GM04503 (cell line): ENCODE measurements around the gene FAM78A.
A peak's percentile ranks its signal among the peaks of the same experiment; 100 is the strongest.

ENCODE experiments used
- DNase-seq: peaks from one replicate; pipeline ENCODE4 v3.0.0-alpha.2; 2012; ENCODE audit warnings: low read depth

FAM78A gene

DNA sequence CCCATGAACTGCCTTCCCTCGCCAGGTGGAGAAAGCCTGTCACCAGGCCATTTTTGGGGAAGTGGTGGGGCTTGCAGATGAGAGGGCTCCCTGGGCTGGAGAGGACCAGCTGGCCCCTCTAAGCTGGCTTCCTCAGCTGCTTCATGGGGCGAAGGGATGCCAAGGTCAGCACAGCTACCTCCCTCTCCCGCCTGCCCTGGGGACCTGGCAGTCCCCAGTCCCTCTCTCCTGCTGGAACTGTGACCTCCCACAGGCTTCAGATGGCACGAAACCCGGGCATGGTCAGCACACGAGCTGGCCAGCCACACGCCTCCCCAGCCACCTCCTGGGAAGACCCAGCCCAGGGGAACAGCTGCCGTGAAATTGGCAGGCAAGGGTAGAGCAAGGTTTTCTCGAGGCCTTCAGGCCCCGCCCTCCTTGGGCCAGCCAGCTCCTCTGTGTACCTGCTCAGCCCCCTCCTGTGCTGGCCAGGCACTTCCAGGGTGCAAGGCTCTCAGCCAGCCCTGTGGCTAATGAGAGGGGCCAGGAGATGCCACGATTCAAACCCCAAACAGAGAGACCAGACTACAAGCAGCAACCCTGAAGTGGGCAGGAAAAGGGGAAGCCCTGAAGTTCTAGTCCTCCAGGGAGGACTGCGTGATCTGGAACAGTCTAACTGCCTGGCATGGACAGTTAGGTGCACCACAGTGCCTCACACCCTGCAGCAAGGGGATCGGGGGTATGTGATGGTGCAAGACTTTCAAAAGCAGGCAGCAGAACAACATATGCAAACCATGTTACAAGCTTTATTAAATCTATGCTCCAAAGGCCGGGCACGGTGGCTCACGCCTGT lies 26.1 kb upstream of the FAM78A start:
- no peak for DNase-seq

DNA sequence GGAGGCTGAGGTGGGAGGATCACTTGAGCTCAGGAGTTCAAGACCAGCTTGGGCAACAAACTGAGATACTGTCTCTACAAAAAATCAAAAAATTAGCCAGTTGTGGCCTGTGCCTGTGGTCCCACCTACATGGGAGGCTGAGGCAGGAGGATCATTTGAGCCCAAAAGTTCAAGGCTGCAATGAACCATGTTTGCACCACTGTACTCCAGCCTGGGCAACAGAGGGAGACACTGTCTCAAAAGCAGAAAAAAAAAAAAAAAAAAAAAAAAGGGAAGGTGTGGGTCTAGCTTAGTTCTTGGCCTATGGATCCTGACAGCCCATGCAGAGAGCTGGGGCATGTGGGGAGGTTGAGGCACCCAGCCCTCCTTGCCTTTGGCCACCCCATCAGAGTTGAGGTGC lies 24.1 kb upstream of the FAM78A start:
- DNase-seq = no peak

DNA sequence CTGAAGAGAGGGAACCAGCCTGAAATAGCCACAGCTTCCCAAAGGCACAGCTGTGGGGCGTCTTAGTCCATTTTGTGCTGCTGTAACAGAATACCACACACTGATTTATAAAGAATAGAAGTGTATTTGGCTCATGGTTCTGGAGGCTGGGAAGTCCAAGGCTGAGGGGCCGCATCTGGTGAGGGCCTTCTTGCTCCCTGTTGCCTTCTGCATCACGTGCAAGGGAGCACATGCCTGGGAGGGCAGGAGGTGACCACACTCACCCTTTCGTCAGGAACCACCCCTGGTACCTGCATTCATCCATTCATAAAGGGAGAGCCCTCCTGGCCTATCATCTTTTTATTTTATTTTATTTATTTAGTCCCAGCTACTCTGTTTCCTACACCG lies 23.6 kb upstream of the FAM78A start:
- no peak for DNase-seq

DNA sequence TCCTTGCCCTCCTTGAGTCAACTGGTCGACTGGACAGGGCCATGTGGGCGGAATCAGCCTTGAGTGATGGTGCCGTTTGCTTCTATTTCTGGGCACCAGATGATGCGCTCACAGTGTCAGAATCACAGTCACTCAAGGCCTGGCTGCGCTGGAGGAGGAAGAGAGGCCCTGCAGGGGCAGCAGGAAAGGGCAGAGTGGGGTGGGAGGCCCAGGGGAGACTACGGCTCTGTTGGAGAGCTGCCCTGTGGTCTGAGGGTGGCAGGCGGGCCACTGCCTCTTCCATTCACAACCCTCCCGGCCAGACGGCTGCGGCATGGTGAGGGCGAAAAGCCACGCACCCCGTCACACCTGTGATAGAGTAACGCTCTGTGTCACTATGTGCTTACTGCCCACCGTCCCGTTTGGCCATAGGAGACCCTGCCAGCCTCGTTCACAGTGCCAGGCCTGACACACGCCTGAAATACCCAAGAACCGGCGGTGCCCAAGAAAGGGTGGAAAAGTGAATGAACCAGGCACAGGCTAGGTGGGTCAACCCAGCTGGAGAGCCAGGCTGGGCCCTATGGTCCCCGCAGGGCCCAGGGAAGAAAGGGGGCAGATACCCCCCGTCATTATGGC lies 23.1 kb upstream of the FAM78A start:
- DNase-seq = no peak

DNA sequence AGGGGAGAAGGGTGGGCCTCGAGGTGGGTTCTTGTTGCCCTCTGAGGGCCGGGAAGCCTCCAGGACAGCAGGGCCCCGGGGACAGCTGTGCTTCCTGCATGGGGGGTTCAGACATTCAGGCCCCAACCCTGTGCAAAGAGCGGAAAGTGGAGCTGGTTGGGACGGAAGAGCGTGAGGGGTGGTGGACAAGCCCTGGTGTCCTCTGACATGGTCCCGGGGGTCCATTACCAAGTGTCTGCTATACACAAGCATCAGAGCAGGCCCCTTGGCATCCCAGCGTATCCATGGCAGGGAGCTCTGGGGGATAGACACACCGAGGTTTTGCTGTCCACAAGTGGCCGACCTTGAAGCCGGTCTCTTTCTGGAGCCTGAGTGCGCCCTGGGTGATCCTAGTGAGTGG lies 22.5 kb upstream of the FAM78A start:
- no peak for DNase-seq

DNA sequence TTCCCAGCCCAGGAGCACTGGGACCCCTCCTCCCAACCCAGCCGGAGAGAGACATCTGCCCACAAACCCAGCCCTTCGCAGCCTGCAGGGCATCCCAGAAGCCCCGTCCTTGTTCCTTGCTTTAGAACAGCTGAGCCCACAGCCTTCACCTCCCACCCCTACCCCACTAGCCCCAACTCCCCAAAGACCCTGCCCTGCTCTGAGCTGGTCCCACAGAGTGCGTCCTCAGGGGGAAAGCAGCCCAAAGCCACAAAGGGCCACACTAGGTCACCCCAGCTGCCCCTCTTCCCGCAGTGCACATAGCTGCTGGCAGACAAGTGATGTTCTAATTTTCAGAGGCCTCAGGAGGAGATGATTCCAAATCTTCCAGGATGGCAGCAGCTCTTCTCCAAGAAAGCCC lies 22.0 kb upstream of the FAM78A start:
- DNase-seq = no peak

DNA sequence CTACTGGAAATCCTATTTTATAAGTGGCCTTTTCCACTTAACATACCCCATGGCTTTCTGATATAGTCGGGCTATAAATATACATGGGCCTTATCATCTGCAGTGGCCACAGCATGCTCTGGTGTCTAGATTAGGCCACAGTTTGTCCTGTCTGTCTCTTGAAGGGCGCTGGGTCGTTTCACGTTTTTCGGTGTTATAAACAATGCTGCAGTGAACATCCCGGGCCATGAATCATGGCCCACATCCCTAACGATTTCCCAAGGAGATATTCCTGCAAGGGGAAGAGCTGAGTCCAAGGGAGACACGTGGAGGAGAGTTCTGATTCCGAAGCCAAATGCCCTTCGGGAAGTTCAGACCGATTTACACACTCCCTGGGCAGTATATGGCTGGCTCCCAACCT lies 21.6 kb upstream of the FAM78A start:
- DNase-seq = no peak

DNA sequence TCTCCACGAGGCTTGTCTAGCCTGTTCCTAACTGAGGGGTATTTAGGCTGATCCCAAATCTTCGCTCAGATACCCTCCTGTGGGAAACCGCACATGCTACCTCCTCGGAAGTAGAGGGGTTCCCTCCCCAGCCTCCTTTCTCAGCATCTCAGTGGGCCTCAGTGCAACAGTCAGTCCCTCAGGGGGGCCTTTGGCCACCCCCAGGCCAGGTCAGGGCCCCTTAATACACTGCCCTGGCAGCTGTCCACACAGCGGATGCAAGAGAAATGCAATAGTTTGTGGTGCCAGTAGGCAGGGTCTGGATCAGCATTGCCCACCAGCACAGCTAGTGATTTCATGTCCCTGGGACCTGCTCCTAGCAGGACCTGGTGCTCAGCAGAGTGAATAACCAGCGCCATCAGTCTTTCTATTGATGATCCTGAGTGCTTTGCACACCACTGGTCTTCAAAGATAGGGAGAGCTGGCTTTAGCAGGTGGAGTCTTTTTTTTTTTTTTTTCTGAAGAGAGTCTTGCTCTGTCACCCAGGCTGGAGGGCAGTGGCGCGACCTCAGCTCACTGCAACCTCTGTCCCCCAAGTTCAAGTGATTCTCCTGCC lies 20.7 kb upstream of the FAM78A start:
- DNase-seq = no peak

DNA sequence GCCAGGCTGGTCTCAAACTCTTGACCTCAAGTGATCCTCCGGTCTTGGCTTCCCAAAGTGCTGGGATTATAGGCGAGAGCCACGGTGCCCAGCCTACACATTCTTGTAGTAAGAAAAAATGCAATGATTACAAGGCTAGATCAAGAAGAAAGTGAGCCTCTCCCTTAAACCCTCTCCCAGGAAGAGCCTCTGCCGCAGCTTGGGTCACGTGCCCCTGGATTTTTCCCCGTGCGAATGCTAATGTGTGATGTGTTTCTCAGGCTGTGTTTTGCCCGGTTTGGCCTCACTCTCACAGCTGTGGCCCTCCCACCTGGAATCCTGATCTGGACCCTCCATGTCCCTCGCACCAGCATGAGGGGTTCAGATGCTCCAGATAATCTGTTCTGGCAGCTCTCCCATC lies 20.1 kb upstream of the FAM78A start:
- DNase-seq = no peak

DNA sequence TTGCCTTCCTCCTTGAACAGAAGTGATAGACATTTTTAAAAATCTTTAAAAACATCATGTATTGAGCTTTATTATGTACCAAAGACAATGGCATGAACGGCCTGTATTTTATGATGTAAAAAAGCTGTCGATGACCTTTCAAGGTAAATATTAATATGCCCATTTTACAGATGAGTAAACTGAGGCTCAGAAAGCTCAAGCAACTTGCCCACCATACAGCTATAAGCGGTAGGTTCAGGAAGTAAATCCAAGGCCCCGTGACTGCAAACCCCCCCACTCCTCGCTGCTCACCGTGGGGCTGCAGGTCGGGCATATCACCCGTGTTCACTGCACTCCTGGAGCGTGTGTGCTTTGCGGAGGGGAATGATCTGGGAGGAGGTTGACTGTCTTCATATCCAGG lies 16.6 kb upstream of the FAM78A start:
- DNase-seq = no peak

DNA sequence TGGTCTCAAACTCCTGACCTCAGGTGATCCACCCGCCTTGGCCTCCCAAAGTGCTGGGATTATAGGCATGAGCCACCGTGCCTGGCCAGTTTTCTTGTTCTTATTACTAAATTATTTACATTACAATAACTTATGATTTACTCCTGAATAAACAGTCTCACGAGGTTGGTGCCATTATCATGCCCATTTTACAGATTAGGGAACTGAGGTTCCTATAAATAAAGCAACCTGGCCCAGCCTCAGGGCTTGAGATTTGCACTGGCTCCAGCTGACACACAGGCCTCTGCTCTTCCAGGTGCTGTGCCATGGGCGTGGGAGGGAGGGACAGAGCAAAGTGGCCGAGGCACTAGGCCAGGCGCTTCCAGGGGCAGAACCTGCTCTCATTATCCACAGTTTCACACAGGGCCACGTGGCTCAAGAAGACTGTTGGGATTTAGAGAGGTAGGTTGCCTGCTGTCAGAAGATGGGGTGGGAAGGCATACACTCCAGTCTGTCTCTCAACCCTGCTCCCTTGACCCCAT lies 15.5 kb upstream of the FAM78A start:
- no peak for DNase-seq

DNA sequence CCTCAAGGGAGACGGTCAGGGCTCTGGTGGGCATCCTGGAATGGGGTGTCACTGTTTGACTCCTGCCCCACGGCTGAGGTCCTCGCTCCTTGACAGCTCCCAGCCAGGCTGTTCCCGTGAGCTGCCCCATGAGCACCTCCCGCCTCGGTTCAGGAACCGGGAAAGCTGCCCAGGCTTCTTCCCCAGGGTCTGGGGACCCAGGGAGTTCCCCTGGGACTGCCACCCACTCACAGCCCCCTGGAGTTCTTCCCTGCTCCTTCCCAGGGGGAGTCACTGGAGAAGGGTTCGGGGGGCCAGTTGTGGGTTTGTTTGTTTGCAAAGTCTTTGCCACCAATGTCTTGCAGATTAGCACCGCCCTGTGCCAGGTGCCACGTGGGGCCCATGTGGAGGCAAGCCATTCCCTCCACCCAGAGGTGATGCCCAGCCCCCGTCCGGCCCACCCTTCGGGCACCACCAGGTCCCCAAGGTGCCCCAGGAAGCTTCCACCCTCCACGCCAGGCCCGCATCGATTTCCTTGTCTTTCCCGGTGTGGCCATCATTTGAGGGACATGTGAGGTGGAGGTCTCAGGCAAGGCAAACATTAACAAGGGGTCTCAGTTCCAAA lies 14.6 kb upstream of the FAM78A start:
- DNase-seq = no peak

DNA sequence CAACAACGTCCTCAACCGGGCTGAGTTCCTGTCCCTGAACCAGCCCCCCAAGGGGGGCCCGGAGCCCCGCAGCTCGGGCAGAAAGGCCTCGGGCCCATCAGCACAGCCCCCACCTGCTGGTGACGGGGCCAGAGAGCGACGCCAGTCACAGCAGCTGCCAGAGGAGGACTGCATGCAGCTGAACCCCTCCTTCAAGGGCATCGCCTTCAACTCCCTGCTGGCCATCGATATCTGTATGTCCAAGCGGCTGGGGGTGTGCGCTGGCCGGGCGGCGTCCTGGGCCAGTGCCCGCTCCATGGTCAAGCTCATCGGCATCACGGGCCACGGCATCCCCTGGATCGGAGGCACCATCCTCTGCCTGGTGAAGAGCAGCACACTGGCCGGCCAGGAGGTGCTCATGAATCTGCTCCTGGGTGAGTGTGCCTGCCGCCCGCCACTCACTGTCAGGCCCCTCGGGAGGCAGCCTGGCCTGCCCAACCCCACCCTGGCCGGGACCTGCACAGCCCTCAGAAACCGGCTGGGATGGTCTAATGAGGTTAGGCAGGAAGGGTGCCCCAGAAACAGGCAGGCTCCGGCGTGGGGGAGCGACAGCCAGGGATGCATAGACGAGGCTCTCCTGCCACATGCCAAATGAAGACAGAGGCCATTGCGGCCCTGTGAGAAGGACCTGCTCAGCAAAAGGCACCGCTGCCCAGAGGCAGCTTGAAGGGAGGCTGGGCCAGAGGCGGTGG lies 13.9 kb upstream of the FAM78A start:
- DNase-seq = no peak

DNA sequence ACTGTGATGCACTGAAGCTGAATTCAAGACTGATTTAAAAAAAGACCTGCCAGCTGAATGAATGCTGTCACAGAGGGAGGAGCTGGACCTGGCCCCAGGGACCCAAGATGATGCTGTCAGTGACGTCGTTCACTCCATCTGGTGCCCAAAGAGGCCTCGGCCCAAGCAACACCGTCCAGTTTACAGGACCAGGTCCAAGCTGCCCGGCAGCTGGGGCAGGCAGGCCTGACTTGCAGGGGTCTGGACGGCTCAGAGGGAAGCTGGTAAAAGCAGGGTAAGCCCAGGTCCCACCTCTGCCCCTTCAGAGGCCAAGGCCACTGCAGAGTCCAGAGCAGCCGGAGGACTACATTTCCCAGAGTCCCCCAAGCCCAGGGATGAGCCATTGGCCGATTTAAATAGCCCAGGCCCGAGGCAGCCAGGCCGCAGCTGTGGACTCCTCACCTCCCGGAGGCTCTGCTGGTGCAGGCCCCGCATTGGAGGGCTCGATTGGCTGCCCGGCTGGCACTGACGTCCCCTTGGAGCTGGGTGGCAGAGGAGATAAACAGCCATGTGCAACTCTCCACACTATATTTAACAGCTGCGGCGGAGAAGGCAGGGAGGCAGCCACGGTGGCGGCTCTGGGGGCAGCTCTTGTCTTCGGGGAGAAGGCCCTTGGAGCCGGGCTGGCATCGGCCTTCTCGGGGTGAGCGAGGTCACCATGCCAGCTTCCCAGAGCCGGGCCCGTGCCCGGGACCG lies 13.2 kb upstream of the FAM78A start, which contains the start of gene PLPP7:
TSS of gene PLPP7 (plus strand) at position 423 of the 735 bp plus-strand sequence. CDS start at position 698, 275 bp downstream.
- DNase-seq = peak; percentile 41

DNA sequence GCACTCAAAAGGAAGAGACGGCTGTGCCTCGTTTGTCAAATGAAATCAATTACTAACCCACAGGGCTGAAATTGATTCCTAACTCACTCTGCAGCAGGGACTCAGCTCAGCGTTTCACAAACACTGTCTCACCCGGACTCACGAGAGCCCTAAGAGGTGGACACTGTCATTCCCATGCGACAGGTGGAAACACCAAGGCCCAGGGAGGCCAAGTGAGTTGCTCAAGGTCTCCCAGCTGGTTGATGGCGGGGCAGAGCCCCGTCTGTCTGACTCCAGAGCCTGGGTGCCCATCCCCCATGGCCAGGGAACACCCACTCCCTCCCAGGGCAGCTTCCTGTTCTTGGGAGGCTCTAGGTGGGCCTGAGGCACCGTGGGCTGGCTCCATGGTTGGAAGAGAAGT lies 11.9 kb upstream of the FAM78A start:
- DNase-seq = no peak

DNA sequence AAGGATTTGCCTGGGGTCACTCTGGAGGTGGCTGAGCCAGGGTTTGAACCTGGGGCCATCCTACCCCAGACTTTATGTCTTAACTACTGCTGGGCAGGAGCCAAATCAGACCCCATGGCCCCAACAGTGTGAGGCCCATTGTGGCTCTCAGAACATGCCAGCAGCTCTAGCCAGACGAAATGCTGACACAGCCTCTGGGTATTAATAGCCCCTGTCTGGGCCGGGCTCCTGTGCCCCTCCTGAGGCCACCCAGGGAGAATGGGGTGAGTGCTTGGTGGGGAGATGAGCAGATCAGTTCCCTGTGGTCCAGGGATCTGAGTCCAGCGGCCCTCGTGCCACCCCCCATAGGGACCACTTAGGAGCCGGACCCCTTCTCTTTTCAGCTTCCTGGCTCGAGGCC lies 11.0 kb upstream of the FAM78A start:
- DNase-seq = no peak

DNA sequence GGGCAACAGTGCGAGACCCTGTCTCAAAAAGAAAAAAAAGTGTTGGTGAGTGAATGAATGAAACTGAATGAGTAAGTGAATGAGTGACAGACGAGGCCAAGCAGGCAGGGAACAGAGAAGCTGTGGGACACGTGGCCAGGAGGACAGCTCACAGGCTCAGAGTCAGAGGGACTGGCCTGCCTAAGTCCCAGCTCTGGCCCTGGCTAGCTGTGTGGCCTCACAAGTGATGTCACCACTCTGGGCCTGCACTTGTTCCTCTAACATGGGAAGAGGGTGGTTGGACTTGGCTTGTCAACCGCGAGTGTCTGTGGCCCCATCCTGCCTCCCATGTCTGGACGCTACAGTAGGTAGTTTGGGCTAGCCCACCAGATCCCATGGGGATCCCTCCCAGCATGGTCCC lies 8.5 kb upstream of the FAM78A start:
- DNase-seq = no peak

DNA sequence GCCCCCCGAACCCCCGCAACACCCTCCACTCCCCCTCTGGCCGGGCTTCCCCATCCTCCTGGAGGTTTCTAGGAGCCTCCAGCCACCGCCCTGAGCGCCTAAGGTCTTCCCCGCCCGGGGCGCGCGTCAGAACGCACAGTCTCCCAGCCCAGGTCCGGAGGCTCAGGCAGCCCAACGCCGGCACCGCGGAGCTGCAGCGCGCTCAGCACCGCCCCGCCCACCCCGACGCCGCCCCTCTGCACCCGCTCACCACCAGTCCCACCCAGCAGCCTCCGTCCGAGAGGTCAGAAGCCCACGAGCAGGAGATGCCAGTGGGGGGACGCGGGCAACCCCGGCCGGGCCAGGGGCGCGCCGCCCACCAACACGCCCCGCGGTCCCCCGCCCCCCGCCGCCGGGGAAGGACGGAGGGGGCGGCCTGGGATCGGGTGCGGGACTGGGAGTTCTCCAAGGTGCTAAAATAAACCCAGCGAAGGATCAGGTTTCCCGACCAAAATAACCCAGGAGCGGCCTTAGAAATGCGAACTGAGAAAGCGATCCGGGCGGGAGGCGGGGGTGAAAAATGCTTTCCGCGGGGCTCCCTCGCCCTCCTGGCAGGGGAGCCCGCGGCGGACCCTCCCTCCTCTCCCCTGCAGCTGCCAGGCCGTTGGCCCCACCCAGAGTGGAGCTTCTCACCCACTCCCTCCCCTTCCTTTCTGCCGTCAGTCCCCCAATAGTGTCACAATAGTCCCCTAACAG lies 6.5 kb upstream of the FAM78A start:
- no peak for DNase-seq

DNA sequence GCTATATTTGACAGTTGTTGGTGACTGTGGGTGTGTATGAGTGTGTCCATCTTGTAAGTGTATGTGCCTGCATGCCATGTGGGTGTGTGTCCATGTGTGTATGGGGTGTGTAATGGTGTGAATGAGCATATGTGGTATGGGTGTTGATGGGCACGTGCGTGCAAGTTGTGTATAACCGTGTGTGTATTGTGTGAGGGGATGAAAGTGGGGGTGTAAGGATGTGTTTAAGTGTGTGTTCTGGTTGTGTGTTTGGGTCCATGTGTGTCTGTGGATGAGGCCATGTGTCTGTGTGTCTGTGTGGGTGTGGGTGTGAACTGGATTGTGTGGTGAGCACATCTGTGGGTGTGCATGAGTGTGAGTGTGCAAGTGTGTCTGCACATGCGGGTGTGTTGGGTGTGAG lies 5.9 kb upstream of the FAM78A start:
- DNase-seq = no peak

DNA sequence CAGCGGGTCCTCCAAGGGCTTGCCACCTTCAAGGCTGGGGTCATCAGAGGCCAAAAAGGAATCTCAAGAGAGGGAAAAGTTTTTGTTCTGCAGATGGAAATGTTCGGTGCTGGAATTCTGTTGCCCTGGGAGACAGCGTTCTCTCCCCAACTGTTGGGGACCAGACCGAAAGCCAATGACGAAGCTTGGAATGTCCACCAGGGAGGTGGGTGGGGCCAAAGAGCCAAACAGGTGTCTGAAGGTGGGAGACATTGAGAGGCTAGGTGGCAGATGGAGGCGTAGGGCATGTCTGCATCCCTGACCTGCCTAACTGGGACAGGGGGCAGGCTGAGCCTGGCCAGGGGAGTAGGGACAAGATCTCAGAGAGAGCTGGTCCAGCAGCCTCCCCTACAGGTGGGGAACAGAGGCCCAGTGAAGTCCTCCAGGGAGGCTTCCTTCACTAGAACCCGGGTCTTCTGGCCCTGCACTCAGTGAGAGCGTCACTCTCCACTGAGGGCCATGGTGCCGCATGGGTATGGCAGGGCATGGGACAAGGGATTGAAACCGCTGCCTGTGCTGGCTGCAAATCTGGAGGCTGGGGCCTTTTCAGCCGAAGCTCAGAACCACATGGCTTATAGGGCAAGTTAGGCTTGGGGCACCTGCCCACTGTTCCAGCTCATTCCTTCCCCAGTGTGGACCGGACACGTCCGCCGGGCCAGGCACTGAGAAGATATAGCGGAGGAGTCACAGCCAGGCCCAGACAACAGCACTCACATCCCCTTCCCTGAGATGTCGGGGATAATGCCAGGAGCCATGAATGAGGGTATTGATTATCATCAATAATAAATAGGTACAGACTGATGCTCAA lies 5.0 kb upstream of the FAM78A start:
- DNase-seq = no peak
